ENCODE data around the gene IQGAP2.

Gene IQGAP2

GRCh38 chr5:76690704-76691466, 287.8 kb downstream of the IQGAP2 start:
- no peak for DNase-seq (ENCODE audit: low spot score)

GRCh38 chr5:76691467-76692273, 288.6 kb downstream of the IQGAP2 start:
- no peak for DNase-seq (ENCODE audit: low spot score)

- no peak for DNase-seq (ENCODE audit: low spot score)
Measured at GRCh38 chr5:76692274-76692540, 289.1 kb downstream of the IQGAP2 start.

GRCh38 chr5:76692651-76693050, 289.6 kb downstream of the IQGAP2 start:
- DNase-seq (ENCODE audit: low spot score) = no peak

GRCh38 chr5:76693141-76693540, 290.1 kb downstream of the IQGAP2 start:
- no peak for DNase-seq (ENCODE audit: low spot score)

GRCh38 chr5:76694317-76694716, 291.2 kb downstream of the IQGAP2 start:
- no peak for DNase-seq (ENCODE audit: low spot score)

- no peak for DNase-seq (ENCODE audit: low spot score)
Measured at GRCh38 chr5:76695346-76695745, 292.3 kb downstream of the IQGAP2 start.

GRCh38 chr5:76696251-76696650, 293.2 kb downstream of the IQGAP2 start:
- no peak for DNase-seq (ENCODE audit: low spot score)

- no peak for DNase-seq (ENCODE audit: low spot score)
Measured at GRCh38 chr5:76697670-76698069, 294.6 kb downstream of the IQGAP2 start.

- DNase-seq (ENCODE audit: low spot score) = no peak
Measured at GRCh38 chr5:76700571-76700970, 297.5 kb downstream of the IQGAP2 start.

- no peak for DNase-seq (ENCODE audit: low spot score)
Measured at GRCh38 chr5:76701298-76701697, 298.2 kb downstream of the IQGAP2 start.

- DNase-seq (ENCODE audit: low spot score) = no peak
Measured at GRCh38 chr5:76703707-76704106, 300.6 kb downstream of the IQGAP2 start.

GRCh38 chr5:76704131-76704663, 301.1 kb downstream of the IQGAP2 start:
- no peak for DNase-seq (ENCODE audit: low spot score)

- DNase-seq (ENCODE audit: low spot score) = no peak
Measured at GRCh38 chr5:76705574-76705973, 302.5 kb downstream of the IQGAP2 start.

GRCh38 chr5:76709762-76710161, 306.7 kb downstream of the IQGAP2 start:
- no peak for DNase-seq (ENCODE audit: low spot score)

GRCh38 chr5:76710991-76711390, 307.9 kb downstream of the IQGAP2 start:
- no peak for DNase-seq (ENCODE audit: low spot score)

- DNase-seq (ENCODE audit: low spot score) = no peak
Measured at GRCh38 chr5:76714751-76715485, 311.8 kb downstream of the IQGAP2 start.

GRCh38 chr5:76715486-76715735, 312.3 kb downstream of the IQGAP2 start:
- no peak for DNase-seq (ENCODE audit: low spot score)

GRCh38 chr5:76715736-76716455, 312.8 kb downstream of the IQGAP2 start, which contains the start of gene F2R:
TSS of gene F2R (plus strand) at chr5:76716126. CDS start at chr5:76716308, 182 bp downstream.
- peak; percentile 17 for DNase-seq (ENCODE audit: low spot score)

GRCh38 chr5:76716456-76717157, 313.5 kb downstream of the IQGAP2 start:
- no peak for DNase-seq (ENCODE audit: low spot score)

GRCh38 chr5:76717222-76718083, 314.4 kb downstream of the IQGAP2 start:
- DNase-seq (ENCODE audit: low spot score) = no peak
